Ovary (tissue), 3 donors: ENCODE measurements around the gene CLOCK.

ENCODE experiments used
- CTCF ChIP-seq, 3 donors: fragments of 450-650 bp in 2 of 3; fragments of 200-600 bp in 1 of 3; IDR thresholded peaks; one replicate each; pipeline versions ENCODE4 v1.5.1 to v1.8.0; 2016 to 2022; ENCODE audit warnings: antibody characterized with exemption in 3 of 3, mild to moderate bottlenecking in 1 of 3
- EP300 ChIP-seq: sonication (generic); formaldehyde crosslinking; IDR thresholded peaks from one replicate; pipeline ENCODE4 v1.6.1; 2017; ENCODE audit warnings: antibody characterized with exemption
- POLR2A ChIP-seq: fragments of 450-650 bp; IDR thresholded peaks from one replicate; pipeline ENCODE4 v1.6.1; 2017; ENCODE audit warnings: antibody characterized with exemption, mild to moderate bottlenecking, moderate library complexity
- donor health status: DM: no; HTN: no; CAD: no.

GRCh38 chr4:55468724-55469123 lies 78.0 kb downstream of the CLOCK start:
- TF ChIP-seq CTCF (IDR thresholded peaks at IDR 0.05) (no peak), POLR2A (no peak), EP300 (no peak)
